A673 (cell line): ENCODE measurements around the gene PLCL1.

Experiments
- CTCF ChIP-seq: fragments of 300-800, 200-600 bp; sonication (generic); conservative IDR thresholded peaks from 2 replicates; pipeline ENCODE4 v1.5.1; 2017; ENCODE audit warnings: low read depth, mild to moderate bottlenecking, antibody characterized with exemption, low read length, moderate library complexity, mixed read lengths
- EZH2 ChIP-seq: fragments of 200-600 bp; sonication (generic); IDR thresholded peaks from 2 replicates; pipeline ENCODE4 v1.6.1; 2017; ENCODE audit warnings: borderline replicate concordance, low read depth, mild to moderate bottlenecking, mixed read lengths, antibody characterized with exemption, low read length; ENCODE audit not compliant: poor library complexity, severe bottlenecking

- no peak for TF ChIP-seq CTCF
- no peak for TF ChIP-seq EZH2
These were observed 167.7 kb downstream of the PLCL1 start for GRCh38 chr2:197972061-197972460.
